ENCODE measurements around the gene MTMR3.

The MTMR3 gene

DNA sequence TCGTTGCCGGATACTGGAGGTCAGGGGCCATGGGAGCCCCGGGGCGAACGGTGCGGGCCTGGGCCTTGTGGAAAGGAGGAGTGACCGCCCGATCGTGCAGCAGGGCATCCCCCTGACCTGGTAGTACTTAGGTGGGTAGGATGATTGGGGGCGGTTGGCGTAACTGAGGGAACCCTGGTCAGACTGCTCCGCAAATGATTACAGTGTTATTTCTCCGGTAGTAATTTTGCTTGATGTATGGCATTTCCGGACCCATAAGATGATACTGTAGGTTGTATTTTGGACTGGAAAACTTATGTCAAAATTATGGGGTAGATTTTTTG lies 762 bp downstream of the MTMR3 start:
- TF ChIP-seq, protein P1, sequence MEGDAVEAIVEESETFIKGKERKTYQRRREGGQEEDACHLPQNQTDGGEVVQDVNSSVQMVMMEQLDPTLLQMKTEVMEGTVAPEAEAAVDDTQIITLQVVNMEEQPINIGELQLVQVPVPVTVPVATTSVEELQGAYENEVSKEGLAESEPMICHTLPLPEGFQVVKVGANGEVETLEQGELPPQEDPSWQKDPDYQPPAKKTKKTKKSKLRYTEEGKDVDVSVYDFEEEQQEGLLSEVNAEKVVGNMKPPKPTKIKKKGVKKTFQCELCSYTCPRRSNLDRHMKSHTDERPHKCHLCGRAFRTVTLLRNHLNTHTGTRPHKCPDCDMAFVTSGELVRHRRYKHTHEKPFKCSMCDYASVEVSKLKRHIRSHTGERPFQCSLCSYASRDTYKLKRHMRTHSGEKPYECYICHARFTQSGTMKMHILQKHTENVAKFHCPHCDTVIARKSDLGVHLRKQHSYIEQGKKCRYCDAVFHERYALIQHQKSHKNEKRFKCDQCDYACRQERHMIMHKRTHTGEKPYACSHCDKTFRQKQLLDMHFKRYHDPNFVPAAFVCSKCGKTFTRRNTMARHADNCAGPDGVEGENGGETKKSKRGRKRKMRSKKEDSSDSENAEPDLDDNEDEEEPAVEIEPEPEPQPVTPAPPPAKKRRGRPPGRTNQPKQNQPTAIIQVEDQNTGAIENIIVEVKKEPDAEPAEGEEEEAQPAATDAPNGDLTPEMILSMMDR (IDR thresholded peaks at IDR 0.05; ENCODE audit: low read depth, low read length, missing control alignments) = no peak
- Histone ChIP-seq H3K4me3 (ENCODE audit: low read depth, low read length) (peak overlapping the region; percentile 69), H3K36me3 (replicated peaks) (no peaks in the 10 kb centered on the region), H3K27me3 (replicated peaks) (no peaks in the 10 kb centered on the region), H3K27ac (peak overlapping the region; percentile 81)
- DNase-seq = peak; percentile 7
- in situ Hi-C loops (cut with HindIII; ENCODE audit: low pct_ligation_motif_present, low sequenced_read_pairs) = no loop called here

- no peak for DNase-seq
- no peaks in the 10 kb centered on the region for H3K36me3 ChIP-seq (replicated peaks)
- TF ChIP-seq, protein P1 (IDR thresholded peaks at IDR 0.05; ENCODE audit: low read depth, low read length, missing control alignments) = no peak
- H3K27ac ChIP-seq = no peak overlapping the region
- H3K27me3 ChIP-seq (replicated peaks) = no peaks in the 10 kb centered on the region
- in situ Hi-C loops (cut with HindIII; ENCODE audit: low pct_ligation_motif_present, low sequenced_read_pairs) = no loop called here
- H3K4me3 ChIP-seq (ENCODE audit: low read depth, low read length) = no peak overlapping the region
Measured at GRCh38 chr22:29885610-29886009, 2.6 kb downstream of the MTMR3 start.

GRCh38 chr22:29886596-29886995 lies 3.6 kb downstream of the MTMR3 start:
- no peak for DNase-seq
- in situ Hi-C loops (cut with HindIII; ENCODE audit: low pct_ligation_motif_present, low sequenced_read_pairs) = no loop called here
- Histone ChIP-seq H3K4me3 (ENCODE audit: low read depth, low read length) (no peak overlapping the region), H3K27me3 (replicated peaks) (no peaks in the 10 kb centered on the region), H3K36me3 (replicated peaks) (no peaks in the 10 kb centered on the region), H3K27ac (no peak overlapping the region)
- TF ChIP-seq, protein P1 (IDR thresholded peaks at IDR 0.05; ENCODE audit: low read depth, low read length, missing control alignments) = no peak

GRCh38 chr22:29887358-29887757 lies 4.4 kb downstream of the MTMR3 start:
- H3K4me3 ChIP-seq (ENCODE audit: low read depth, low read length) = no peak overlapping the region
- H3K27me3 ChIP-seq (replicated peaks) = no peaks in the 10 kb centered on the region
- H3K36me3 ChIP-seq (replicated peaks) = no peaks in the 10 kb centered on the region
- no peak overlapping the region for H3K27ac ChIP-seq
- no peak for DNase-seq
- in situ Hi-C loops (cut with HindIII; ENCODE audit: low pct_ligation_motif_present, low sequenced_read_pairs) = no loop called here
- TF ChIP-seq, protein P1 (IDR thresholded peaks at IDR 0.05; ENCODE audit: low read depth, low read length, missing control alignments) = no peak

DNA sequence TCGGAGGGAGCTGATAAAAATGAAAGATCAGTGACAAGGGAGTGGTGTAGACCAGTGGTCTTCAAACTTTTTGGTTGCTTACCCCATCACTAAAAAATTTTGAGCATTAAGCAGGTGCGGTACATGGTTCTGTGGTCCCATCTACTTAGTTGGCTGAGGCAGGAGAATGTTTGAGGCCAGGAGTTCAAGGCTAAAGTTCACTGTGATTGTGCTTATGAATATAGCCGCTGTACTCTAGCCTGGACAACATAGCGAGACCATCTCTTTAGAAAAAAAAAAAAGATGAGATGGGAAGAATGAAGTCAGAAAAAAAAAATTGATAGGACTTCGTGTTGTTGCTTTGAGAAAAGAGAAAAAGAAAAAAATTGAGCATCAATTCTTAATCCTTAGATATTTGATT lies 7.8 kb downstream of the MTMR3 start:
- Histone ChIP-seq H3K4me3 (ENCODE audit: low read depth, low read length) (no peak overlapping the region), H3K27ac (no peak overlapping the region), H3K36me3 (replicated peaks) (no peaks in the 10 kb centered on the region), H3K27me3 (replicated peaks) (no peaks in the 10 kb centered on the region)
- DNase-seq = no peak
- in situ Hi-C loops (cut with HindIII; ENCODE audit: low pct_ligation_motif_present, low sequenced_read_pairs) = no loop called here
- TF ChIP-seq, protein P1 (IDR thresholded peaks at IDR 0.05; ENCODE audit: low read depth, low read length, missing control alignments) = no peak

- no peak overlapping the region for H3K4me3 ChIP-seq (ENCODE audit: low read depth, low read length)
- no peaks in the 10 kb centered on the region for H3K27me3 ChIP-seq (replicated peaks)
- TF ChIP-seq, protein P1 (IDR thresholded peaks at IDR 0.05; ENCODE audit: low read depth, low read length, missing control alignments) = no peak
- in situ Hi-C loops (cut with HindIII; ENCODE audit: low pct_ligation_motif_present, low sequenced_read_pairs) = no loop called here
- no peaks in the 10 kb centered on the region for H3K36me3 ChIP-seq (replicated peaks)
- DNase-seq = no peak
- H3K27ac ChIP-seq = no peak overlapping the region
Measured at GRCh38 chr22:29892315-29893156, 9.6 kb downstream of the MTMR3 start.
